GM18505 (cell line): Measurements from ENCODE around the gene BLMH.
"Not testable (repeated sequence)": the region's sequence is repeated elsewhere in the genome, so short reads cannot be mapped to it uniquely, and the experiment has no call there.

Source experiments
- ATAC-seq: cut with Tn5 transposase; IDR thresholded peaks from one replicate; pipeline ENCODE4 v1.9.1; 2021; ENCODE audit not compliant: unreplicated experiment
- POLR2A ChIP-seq: IDR thresholded peaks from 4 replicates; pipeline ENCODE4 v1.6.1; 2011; ENCODE audit warnings: borderline replicate concordance; ENCODE audit not compliant: insufficient read depth, insufficient read length; ENCODE audit errors: extremely low read depth

Gene BLMH

DNA sequence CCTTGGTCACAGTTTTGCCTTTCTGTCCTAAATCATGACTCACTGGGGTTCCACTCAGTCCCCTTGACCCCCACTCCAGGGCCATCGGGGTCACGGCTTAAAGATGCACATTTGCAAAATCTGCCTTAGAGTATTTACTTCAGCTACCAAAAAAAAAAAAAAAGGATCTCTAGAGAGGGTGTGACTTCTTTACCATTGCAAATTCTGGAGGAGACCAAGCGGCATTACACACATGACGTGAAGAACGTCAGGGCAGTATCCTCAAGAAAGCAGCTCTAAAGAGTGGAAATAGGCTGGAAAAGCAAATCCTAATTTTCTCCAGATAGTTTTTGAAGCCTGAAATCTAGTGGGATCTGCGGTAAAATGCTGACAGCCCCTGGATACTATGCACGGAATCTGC, 81.8 kb downstream of the BLMH start:
- TF ChIP-seq POLR2A: no peak
- ATAC-seq: no peak

DNA sequence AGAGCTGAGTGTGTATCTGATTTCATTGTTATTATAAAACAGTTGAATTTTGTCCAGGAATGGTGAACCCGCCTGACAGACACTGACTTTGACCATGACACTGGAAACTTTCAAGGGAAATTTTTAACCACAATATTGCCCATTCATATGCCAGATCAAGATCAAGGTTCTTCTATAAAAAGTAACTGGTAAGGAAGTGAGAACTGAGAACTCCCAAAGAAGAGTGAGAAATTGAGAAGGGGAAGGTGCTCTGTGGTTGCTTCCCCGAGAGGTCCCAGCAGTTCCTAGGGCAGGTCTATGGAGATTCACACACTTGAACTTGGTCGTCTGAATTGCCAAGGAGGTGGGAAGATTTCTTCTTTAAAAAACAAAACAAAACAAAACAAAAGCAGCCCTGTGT, 83.5 kb downstream of the BLMH start:
- TF ChIP-seq POLR2A: no peak
- ATAC-seq: no peak

DNA sequence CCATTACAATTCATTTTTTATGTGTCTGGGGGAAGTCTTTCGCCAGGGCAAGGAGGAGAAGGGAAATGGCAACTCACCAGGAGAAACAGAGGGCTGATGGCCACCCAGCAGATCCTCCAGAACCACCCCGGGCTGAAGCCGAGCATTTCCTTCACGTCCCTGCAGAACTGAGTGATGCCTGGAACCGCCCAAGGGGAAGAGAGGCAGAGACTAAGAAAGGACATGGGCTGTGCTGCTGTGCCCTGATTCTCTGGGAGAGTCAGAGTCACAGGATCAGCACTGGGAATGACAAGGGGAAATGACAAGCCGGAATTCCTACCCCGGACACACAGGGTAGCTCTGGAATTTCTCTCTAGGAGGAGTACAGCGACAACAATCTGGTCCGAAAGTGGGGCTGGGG, 84.1 kb downstream of the BLMH start:
- ATAC-seq: no peak
- TF ChIP-seq POLR2A: no peak

DNA sequence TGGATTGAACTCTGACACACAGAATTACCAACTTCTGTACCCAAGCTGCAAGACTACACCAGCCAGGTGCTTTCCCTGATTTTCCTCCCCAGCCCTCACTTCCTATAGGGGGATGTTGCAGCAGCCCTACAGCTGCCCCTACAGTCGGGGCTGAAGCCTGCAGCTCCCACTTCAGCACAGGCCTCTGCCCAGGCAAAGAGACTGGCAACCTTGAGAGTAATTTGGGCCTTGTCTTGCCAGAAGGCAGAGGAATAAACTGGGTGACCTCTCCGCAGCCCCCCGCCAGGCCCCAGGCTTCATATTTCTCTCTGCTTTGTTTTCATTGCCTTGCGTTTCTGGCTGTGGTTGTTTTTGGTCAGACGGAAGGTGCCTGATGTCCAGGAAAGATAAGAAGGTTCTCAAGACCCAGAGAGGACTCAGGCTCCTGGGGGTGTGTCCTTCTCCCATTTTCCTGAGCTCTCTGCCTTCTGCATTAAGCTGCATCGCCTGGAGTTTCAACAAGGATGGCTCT, 88.2 kb downstream of the BLMH start:
- no peak for ATAC-seq
- no peak for TF ChIP-seq POLR2A

DNA sequence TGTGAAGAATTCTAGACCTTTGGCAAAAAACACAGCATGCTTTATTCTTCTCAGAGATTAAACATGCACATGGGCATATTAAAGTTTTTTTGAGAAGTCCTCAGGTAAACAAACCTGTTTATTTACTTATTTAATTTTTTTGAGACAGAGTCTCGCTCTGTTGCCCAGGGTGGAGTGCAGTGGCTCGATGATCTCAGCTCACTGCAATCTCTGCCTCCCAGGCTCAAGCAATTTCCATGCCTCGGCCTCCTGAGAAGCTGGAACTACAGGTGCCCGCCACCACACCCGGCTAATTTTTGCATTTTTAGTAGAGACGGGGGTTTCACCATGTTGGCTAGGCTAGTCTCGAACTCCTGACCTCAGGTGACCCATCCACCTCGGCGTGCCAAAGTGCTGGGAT, 91.1 kb downstream of the BLMH start:
- ATAC-seq: not testable (repeated sequence)

DNA sequence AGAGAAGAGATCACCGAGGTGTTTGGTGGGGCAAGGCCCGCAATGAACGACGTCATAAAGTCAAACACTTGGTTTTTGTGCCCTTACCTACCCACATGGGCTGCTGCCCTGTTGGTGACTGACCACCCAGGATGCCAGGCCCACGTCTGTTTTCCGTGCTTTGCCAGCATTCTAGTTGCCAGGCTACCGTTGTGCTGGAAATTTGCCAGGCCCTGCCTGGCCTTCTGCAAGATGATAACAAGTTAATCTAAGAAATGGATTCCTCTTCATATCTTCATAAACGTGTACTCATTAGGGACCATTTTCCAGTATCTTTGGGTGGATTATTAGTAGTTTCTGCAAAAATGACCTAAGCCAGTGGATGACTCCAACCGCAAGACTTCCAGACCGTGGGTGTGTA, 91.6 kb downstream of the BLMH start:
- no peak for TF ChIP-seq POLR2A
- ATAC-seq: no peak

DNA sequence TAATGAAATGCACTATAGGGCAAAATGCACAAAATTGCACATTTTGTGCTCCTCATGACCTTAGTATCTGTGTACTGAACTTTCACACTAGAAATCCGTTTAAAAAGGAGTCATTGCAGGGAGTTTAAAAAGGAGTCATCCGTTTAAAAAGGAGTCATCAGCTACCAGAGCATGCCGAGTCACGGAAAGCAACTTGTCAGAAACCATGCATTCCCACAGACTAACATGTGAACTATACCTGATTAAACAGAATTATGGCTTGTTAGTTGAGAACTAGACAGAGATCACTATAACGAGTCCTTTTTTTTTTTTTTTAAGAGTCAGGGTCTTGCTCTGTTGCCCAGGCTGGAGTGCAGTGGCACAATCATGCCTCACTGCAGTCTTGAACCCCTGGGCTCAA, 92.1 kb downstream of the BLMH start:
- ATAC-seq: no peak
- no peak for TF ChIP-seq POLR2A
